ENCODE data around the gene NTHL1.

GRCh38 chr16:2092866-2093265 is 45.2 kb upstream of the NTHL1 start:
- TF ChIP-seq CTCF (IDR thresholded peaks at IDR 0.05) (no peak), POLR2A (IDR thresholded peaks at IDR 0.05) (no peak)

All from Peyer's patch (tissue), 4 donors.